ENCODE data around the gene AHCYL1.

DNA sequence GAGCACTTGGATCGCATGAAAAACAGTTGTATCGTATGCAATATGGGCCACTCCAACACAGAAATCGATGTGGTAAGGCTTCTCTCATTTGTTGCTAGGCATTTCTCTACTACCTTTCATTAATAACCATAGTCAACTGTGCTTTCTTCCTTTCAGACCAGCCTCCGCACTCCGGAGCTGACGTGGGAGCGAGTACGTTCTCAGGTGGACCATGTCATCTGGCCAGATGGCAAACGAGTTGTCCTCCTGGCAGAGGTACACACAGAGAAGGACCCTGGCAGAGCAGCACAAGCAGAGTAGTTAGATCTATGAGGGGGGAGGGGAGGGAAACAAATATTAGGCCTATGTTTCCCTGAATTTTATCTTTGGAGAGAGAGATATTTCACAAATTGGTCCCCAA is 33.8 kb downstream of the AHCYL1 start:
- TF ChIP-seq, protein P1, sequence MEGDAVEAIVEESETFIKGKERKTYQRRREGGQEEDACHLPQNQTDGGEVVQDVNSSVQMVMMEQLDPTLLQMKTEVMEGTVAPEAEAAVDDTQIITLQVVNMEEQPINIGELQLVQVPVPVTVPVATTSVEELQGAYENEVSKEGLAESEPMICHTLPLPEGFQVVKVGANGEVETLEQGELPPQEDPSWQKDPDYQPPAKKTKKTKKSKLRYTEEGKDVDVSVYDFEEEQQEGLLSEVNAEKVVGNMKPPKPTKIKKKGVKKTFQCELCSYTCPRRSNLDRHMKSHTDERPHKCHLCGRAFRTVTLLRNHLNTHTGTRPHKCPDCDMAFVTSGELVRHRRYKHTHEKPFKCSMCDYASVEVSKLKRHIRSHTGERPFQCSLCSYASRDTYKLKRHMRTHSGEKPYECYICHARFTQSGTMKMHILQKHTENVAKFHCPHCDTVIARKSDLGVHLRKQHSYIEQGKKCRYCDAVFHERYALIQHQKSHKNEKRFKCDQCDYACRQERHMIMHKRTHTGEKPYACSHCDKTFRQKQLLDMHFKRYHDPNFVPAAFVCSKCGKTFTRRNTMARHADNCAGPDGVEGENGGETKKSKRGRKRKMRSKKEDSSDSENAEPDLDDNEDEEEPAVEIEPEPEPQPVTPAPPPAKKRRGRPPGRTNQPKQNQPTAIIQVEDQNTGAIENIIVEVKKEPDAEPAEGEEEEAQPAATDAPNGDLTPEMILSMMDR (IDR thresholded peaks at IDR 0.05), result no peak
- TF ChIP-seq POLR2A (IDR thresholded peaks at IDR 0.05), result no peak

All from thyroid gland (tissue), 4 donors.